GM19397 (cell line): ENCODE results near the gene HPS1.

Source experiments
- ATAC-seq: cut with Tn5 transposase; IDR thresholded peaks from one replicate; pipeline ENCODE4 v1.9.1; 2021; ENCODE audit warnings: mild to moderate bottlenecking, moderate library complexity; ENCODE audit not compliant: unreplicated experiment

HPS1 gene

GRCh38 chr10:98415731-98416119, 31.0 kb downstream of the HPS1 start:
- no peak for ATAC-seq

- no peak for ATAC-seq
Observed at GRCh38 chr10:98414932-98415730, 31.6 kb downstream of the HPS1 start, which contains the start of gene PYROXD2. Gene PYROXD2 (minus strand): TSS chr10:98415182. CDS start chr10:98415135, 47 bp downstream.

- ATAC-seq = no peak
Observed at GRCh38 chr10:98414578-98414931, 32.2 kb downstream of the HPS1 start.

- ATAC-seq = no peak
Observed at GRCh38 chr10:98411768-98412167, 35.0 kb downstream of the HPS1 start.

- ATAC-seq = no peak
Observed at GRCh38 chr10:98411166-98411565, 35.6 kb downstream of the HPS1 start.

- ATAC-seq = no peak
Observed at GRCh38 chr10:98410759-98411158, 36.0 kb downstream of the HPS1 start.

- ATAC-seq = no peak
Observed at GRCh38 chr10:98410135-98410743, 36.5 kb downstream of the HPS1 start.

GRCh38 chr10:98408799-98409198, 37.9 kb downstream of the HPS1 start:
- ATAC-seq = no peak

GRCh38 chr10:98407744-98408241, 38.9 kb downstream of the HPS1 start:
- ATAC-seq = no peak

GRCh38 chr10:98407017-98407743, 39.6 kb downstream of the HPS1 start:
- ATAC-seq = no peak

GRCh38 chr10:98405422-98405821, 41.3 kb downstream of the HPS1 start:
- no peak for ATAC-seq

- ATAC-seq = no peak
Observed at GRCh38 chr10:98404571-98405359, 42.0 kb downstream of the HPS1 start.

GRCh38 chr10:98403812-98404504, 42.8 kb downstream of the HPS1 start:
- no peak for ATAC-seq

- no peak for ATAC-seq
Observed at GRCh38 chr10:98402931-98403718, 43.6 kb downstream of the HPS1 start.

- no peak for ATAC-seq
Observed at GRCh38 chr10:98402478-98402877, 44.3 kb downstream of the HPS1 start.

GRCh38 chr10:98400482-98400881, 46.3 kb downstream of the HPS1 start:
- no peak for ATAC-seq

GRCh38 chr10:98399784-98400183, 47.0 kb downstream of the HPS1 start:
- no peak for ATAC-seq

- no peak for ATAC-seq
Observed at GRCh38 chr10:98397089-98397600, 49.6 kb downstream of the HPS1 start.
